Gastrocnemius medialis (tissue), 4 donors: Measurements from ENCODE around the gene ABR.
"Not testable (repeated sequence)": the region's sequence is repeated elsewhere in the genome, so short reads cannot be mapped to it uniquely, and the experiment has no call there.

Experiments
- CTCF ChIP-seq, 5 experiments: fragments of 450-650 bp in 3 of 5; fragments of 200-600 bp in 2 of 5; sonication (generic) in 2 of 5; IDR thresholded peaks in 4 of 5; conservative IDR thresholded peaks in 1 of 5; 1 replicate in 4 of 5; 2 replicates in 1 of 5; pipeline ENCODE4 v1.5.1; 2016 to 2019; ENCODE audit warnings: antibody characterized with exemption in 5 of 5, mild to moderate bottlenecking in 3 of 5, moderate library complexity in 3 of 5
- POLR2A ChIP-seq, 2 donors: fragments of 450-650 bp; IDR thresholded peaks; one replicate each; pipeline ENCODE4 v1.6.1; 2017; ENCODE audit warnings: antibody characterized with exemption in 2 of 2, mild to moderate bottlenecking in 2 of 2, moderate library complexity in 2 of 2

DNA sequence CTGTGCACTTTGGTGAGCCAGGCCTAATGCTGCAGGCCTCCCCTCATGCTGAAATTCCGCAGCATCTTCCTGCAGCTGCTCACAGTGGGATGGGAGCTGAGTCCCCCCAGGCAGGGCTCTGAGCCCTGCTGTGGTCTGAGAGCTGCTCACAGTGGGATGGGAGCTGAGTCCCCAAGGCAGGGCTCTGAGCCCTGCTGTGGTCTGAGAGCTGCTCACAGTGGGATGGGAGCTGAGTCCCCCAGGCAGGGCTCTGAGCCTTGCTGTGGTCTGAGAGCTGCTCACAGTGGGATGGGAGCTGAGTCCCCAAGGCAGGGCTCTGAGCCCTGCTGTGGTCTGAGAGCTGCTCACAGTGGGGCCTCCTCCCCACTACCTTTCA is 58.4 kb downstream of the ABR start:
- not testable (repeated sequence) for TF ChIP-seq CTCF (IDR thresholded peaks at IDR 0.05 in 4 of 5, conservative IDR thresholded peaks at IDR 0.05 in 1 of 5); POLR2A (IDR thresholded peaks at IDR 0.05)
